HG02970 (cell line): ENCODE measurements around the gene PRKAR1A.

Source experiments
- ATAC-seq: cut with Tn5 transposase; IDR thresholded peaks from one replicate; pipeline ENCODE4 v1.9.1; 2021; ENCODE audit warnings: mild to moderate bottlenecking, moderate library complexity, moderate number of reproducible peaks; ENCODE audit not compliant: unreplicated experiment, low FRiP score

Gene PRKAR1A

DNA sequence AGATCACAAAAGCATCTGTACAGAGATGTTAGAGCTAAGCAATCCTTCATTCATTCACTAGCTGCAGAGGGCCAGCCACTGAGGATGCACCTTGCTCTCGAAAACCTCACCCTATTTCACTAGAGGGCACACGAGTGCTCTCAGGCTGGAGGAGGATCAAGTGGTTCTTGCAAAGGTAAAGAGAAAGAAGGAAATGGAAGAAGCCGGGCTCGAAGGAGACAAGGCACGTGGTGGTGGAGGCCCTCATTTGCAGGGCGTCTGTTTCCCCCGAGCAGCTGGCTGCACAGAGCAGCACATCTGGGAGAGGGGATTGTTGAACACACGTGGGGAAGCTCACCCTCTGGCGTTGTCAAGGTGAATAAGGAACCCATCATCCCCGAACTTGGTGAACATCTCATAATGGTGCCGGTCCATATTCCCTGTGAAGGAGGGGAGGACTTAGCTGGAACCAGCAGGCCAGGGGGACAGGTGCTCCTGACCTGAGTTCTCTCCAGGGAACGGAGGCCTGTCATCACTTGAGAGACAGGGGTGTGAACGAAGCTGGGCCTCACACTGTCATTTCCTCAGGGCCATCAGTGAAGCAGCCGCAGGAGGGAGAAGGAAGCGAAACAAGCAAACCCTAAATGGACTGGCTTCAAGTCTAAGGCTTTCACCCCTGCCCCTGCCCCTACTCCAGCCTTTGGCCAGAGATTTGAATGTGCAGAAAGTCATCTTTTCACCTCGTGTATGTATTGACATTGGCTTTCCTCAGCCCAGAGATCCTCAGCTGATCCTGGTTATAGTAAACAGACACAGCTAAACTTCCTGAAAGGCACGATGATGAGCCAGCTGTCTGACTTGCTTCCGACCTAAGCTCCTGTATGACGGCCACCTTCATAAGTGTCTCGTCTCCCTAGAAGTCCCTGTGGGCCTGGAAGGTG lies 27.6 kb downstream of the PRKAR1A start:
- no peak for ATAC-seq

DNA sequence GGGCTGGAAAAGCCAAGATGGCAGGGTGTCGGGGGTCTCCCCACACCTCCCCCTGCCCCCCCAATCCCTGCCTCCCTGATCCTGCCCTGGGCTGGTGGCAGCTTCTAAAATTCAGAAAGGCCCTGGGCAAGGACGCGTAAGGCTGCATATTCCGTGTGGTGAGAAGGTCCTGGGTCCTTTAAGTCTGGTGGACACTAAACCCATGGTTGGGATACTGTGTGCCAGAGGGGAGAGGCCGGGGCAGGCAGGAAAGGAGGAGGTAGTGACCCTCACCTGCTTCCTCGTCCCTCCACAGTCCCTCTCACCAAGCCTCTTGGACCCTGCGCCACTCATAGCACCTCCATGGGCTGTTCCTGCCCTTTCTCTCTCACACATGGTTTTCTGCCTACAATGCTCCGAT lies 28.8 kb downstream of the PRKAR1A start:
- ATAC-seq: no peak

DNA sequence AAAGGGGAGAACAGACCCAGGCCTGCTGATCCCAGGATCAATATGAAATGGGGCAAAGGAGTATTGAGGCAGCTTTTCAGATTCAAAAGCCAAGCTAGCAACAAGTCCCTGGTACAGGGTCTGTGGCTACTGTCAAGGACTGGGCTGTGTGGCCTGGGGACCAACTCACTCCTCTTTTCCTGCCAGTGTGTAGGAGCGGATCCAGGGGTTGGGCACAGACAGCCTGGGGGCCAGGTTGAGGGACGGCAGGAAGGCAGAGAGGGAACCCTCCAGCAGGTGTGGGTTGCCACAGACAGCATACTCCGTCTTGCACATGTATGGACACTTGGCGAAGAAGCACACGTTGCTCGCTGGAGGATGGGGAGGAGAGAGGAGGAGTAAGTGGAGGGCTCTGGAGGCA lies 29.6 kb downstream of the PRKAR1A start:
- ATAC-seq: no peak

DNA sequence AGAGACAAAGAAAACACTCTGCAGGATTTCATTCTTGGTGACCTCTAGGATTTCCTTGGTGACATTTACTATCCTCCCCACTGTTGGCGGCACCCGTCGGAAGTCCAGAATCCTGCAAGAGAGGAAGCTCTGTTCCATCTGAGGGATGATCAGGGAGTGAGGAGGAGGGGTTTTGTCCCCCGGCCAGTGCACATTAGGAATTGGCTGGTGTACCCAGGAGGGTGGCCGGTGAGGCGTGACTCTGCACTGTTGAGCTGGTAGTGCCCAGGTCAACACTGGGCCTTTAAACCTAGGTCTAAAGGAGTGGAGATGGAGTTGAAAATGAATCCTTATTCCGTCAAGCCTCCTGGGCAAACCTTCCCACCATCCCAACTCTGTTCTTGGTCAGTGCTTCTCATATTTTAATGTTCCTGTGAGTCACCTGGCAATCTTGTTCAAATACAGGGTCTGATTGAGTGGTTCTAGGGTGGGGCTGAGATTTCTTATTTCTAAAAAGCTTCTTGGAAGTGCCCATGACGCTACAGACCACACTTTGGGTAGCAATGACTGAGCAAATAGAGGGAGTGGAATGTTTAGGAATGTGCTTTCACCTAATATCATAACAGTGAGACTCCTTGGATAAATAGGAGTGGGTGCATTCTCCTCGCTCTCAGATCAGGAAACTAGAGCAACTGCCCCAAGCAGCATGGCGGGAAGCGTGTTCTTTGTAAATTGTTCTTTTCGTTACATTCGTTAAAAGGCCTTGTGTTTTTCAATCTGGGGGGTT lies 30.7 kb downstream of the PRKAR1A start:
- no peak for ATAC-seq

DNA sequence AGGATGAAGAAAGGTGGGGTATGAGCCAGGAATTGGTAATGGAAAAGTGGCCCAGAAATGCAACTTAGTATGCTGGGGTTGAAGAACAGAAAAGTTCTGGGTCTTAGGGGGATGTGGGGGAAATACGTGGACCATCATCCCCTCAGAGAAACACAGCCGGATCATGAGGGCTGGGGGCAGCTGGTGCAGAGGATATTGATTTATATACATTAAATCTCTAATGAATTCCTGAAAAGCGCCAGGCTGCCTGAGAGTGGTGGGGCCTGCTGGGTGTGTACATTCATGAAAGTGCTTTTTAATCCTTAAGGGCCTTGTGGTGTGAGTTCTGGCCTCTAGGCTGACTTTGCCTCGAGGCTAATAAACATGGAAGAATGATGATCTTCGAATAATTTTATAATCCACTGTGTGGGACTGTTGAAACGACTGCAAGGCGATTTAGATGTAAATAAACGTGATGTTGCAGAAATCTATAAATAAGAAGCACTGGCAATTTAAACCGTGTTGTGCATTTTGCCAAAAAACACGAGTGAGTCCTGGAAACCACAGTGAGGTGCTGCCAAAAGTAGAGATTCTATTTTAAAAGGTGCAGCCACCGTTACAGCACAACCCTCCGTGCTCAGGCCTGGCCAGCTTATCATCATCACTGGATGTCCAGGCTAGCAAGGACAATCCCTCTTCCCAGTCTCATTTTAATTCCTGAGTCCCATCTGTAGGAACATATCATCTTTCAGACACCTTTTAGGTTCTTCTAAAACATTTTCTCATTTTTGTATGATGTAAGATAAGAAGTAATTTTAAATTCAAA lies 32.1 kb downstream of the PRKAR1A start:
- no peak for ATAC-seq

DNA sequence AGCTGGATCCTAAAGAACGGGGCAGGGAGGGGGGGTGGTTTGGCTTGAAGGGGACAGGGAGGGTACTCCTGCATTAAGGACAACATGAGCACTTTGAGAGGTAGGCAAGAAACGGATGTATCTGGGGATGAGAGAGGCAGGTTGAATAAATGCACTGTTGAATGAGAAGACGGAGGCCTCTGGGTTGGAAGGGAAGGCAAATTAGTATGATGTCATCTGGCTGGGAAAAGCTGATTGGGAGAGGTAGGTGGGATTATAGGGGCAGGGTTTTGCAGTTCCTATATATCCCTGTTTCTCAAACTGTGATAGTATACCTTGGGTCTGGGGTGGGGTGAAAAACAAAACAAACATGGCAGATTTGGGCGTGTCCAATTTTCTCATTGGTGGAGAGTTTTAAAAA lies 44.3 kb downstream of the PRKAR1A start:
- no peak for ATAC-seq

DNA sequence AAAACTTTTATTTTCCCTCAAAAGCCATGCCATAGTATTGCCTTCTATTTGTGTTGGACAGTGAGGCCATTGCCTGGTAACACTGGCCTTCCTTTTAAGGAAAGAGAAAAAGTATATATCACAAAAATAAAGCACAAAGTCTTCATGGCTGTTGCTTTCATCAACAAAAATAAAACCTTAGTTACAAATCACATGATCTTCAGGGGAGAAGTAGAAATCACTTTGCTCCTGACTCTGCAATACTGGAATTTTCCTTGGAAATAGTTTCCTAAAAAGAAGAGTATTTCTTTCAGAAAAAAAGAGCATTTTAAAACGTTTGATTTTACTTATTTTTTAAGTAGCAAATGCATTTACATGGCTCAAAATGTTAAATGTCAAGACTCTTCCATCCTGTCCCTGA lies 47.1 kb downstream of the PRKAR1A start:
- no peak for ATAC-seq

DNA sequence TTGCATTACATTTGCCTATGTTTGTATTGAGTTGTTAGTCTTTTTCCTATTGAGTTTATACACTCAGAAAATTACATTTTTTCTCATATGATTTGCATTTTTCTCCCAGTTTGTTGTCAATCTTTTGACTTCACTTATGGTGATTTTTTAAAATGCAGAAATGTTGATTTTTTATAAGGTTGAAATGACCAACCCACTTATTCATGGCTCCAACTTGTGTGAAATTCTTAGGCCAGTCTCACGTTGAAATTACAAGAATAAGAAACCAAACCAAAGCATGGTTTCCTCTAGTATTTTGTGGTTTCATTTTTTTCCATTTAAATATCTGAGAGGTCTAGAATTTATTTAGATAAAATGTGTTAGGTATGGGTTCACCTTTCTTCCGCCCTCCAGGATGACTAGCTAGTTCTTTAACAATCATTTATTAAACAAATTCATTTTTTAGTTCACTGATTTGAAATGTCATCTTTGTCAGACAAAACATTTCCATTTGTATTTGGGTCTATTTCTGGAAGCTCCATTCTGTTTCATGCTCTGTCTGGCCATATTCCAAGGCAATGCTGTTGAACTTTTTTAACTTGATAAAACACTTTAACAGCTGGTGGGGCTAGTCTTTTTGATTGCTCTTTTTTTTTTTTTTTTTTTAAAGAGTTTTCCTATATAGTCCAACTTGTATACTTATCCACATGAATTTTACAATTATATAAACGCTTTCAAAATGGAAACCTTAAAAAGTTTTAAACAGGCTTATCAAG lies 48.9 kb downstream of the PRKAR1A start:
- ATAC-seq: no peak

DNA sequence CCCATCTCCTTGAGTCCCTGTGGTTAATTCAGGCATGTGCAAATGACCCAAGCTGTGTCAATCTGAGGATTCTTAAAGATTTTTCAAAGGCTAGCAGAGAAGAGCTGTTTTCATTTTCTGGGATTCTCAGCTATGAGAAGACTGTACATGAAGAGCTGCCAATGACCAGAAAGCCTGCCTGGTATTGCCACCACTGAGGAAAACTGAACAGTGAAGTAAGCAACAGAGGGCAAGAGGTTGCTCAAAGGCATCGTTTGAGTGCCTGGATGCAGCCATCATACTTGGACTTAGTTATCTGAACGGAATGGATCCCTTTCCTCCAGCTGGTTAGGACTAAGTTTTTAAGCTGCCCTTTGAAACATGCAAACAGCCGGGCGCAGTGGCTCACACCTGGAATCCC lies 50.5 kb downstream of the PRKAR1A start:
- no peak for ATAC-seq

DNA sequence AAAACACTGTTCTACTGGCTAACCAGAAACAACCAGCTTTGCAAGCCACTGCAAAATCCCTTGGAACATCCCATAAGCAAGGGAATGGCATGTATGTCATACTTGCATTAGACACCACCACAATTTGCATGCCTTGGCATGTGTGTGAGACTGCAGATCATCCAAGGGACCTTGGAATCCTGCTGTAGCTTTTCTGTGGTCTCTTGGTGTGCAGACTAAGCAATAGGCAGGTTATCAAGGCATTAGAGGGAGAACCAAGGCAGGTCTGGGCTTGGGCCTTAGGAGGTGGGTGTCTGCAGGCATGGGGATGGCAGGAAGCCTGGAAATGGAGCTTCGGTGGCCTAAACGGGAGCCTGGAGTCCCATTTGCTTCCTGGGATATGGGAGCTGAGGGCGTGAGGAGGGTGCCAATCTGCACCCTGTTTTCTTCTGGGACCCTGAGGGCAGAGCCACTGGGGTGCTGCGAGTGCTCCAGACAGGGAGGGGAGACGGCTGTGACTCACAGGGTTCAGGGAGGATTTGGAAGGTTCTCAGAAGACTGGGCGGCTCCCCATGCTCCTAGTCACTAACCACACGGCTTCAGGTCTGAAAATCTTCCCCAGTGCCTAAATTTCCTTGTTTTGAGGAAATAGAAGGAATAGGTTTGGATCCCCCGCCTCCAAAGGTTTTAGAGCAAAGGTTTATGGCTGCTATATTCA lies 52.3 kb downstream of the PRKAR1A start:
- ATAC-seq: no peak

DNA sequence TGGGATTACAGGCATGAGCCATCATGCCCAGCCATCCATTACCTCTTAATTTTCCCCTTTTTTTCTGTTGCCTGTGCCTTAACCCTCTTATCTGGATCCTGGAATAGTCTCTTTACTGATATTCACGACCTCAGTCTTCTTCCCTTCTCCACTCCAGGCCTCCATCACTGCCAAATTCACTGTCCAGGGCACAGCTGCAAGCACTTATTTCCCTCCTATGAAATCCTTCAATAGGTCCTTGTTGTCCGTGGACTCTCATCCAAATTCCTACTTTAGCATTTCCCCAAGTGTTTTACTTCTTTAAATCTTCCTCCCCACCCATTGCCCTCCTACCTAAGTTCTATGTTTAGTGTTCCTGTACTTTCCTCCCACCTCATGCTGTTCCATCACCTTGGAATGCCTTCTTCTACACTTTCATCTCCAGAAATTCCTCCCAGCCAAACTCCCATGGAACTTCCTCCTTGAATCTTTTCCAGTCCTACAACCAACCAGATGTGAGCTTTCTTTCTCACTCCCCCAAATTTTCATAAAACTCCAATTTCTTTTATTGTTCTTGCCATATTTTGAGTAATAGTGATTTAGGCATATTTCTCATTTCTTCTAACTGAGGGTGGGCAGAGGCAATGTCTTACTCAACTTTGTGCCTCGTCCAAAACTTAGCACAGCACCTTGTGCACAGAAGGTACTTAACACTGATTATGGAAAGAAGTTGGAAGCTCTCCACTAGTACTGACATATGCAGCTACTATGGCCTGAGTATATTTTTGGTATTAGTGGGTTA lies 53.6 kb downstream of the PRKAR1A start:
- ATAC-seq: no peak

DNA sequence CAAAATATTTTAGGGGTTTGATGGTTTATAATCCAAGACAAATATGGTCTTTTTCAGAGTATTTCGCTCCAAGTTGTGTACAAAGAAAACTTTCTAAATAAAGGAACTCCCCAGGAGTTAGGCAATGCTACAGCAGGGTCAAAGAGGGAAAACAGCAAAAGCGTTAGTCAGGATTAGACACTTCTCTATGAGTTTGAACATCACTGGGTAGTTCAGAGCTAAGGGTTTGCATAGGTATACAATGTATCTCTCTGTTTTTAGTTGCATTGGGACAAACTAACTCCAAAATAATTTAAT lies 54.2 kb downstream of the PRKAR1A start:
- no peak for ATAC-seq

DNA sequence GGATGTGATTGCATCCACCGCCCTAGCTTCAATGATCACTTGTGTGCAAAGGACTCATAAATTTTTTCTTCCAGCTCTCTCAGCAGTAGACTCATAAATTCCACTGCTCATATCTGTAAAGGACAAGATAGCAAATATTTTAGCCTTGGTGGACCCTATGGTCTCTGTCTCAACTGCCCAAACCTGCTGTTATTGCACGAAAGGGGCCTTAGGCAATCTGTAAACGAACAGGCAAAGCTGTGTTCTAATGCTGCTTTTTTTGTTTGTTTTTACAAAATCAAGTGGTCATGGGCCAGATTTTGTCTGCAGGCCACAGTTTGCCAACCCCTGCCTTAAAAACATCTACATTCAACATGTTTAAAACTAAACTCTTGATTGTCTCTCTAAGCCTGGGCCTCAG lies 54.8 kb downstream of the PRKAR1A start:
- no peak for ATAC-seq

DNA sequence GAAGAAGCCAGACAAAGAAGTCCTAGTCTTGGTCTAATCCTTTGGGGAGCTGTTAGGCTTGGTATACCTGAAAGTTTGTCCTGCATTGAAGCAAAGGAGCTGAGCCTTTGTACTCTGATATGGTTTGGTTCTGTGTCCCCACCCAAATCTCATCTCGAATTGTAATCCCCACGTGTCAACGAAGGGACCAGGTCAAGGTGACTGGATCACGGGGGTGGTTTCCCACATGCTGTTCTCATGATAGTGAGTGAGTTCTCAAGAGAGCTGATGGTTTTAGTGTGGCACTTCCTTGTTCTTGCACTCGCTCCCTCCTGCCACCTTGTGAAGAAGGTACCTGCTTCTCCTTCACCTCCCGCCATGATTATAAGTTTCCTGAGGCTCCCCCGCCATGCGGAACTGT lies 55.4 kb downstream of the PRKAR1A start:
- ATAC-seq: no peak

DNA sequence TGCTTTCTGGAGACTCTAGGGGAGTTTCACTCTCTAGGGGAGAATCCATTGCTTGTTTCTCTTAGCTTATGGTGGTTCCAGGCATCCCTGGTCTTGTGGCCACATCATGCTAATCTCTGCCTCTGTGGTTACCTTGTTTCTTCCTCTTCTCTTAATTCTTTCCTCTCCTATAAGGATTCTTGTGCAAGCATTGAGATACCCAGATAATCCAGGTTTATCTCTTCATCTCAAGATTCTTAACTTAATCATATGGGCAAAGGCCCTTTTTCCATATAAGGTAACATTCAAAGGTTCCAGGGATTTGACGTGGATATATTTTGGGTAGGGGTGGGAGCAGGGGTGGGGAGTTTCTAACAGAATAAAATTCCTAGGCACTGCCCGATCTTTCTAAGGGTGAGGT lies 56.4 kb downstream of the PRKAR1A start:
- no peak for ATAC-seq

DNA sequence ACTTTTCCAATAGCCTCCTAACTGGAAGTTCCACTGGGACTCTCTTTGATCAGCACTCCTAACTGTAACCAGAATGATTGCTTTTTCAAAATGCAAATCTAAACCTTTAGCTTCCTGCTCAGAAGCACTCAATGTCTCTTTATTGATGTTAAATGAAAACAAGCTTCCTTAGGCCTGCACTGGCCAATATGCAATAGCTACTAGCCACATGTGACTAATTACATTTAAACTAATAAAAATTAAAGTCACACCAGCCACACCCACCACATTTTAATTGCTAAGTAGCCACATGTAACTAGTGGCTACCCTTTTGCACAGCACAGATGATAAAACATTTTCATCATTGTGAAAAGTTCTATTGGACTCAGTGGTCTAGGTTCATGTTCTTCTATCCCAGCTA lies 57.1 kb downstream of the PRKAR1A start:
- no peak for ATAC-seq

DNA sequence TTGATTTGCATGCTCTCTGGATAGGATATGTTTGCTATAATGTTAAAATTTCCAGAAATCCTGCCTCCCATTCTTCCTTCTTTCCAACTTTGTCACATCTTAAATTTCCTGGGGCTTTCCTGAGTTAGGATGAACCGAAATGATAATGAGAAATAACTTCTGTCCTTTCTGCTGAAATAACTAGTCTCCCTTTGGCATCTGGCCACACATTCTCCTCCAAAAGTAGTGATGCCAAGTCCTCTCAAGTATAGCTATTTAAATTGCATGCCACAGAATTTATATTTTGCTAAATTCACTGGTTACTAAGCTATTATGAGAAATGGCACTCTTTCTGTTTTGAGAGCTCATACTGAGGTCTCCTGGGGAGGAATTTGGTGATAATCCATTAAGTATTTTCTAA lies 58.3 kb downstream of the PRKAR1A start:
- ATAC-seq: no peak

DNA sequence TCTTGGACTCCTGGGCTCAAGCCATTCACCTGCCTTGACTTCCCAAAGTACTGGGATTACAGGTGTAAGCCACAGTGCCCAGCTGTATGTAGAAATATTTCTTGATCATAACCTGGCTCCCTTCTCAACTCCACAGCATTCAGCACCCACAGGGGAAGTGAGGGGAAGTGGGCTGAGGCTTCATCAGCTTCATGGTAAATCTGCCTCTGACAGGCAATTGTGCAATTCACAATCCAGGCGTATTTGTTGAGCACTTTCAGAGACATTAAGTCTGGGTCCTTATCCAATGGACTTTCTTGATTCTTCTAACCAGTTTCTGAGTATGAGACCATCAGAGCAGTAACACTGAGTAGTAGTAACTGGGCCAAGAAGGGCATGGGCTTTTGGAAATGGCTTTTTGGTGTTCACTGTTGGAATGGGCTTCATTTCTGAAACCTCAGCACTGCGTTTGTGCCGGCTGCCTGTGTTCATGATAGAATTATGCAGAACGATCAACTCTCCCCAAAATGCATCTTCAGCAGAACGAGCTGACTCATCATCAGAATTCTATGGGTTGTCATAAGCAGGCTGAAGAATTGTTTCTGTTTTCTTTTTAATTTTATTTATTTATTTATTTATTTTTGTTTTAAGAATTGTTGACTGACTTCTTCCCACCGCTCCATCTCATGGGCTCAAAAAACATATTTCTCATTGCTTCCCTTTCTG lies 60.1 kb downstream of the PRKAR1A start:
- no peak for ATAC-seq

DNA sequence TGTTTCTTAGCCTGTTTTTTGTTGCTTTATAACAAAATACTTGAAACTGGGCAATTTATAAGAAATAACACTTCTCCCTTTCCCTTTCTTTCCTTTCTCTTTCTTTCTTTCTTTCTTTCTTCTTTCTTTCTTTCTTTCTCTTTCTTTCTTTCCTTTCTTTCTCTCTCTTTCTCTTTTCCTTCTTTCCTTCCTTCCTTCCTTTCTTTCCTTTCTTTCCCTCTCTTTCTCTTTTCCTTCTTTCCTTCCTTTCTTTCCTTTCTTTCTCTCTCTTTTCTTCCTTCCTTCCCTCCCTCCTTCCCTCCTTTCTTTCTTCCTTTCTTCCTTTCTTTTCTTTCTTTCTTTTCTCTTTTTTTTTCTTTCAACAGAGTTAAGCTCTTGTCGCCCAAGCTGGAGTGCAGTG lies 61.1 kb downstream of the PRKAR1A start:
- no peak for ATAC-seq
